HL-60 (cell line): ENCODE measurements around the gene TICAM2.

Experiments used
- CTCF ChIP-seq: IDR thresholded peaks from one replicate; pipeline ENCODE4 v1.5.1; 2011; ENCODE audit warnings: low read length, control low read depth, inconsistent platforms; ENCODE audit not compliant: insufficient read depth
- POLR2AphosphoS5 ChIP-seq: IDR thresholded peaks from 2 replicates; pipeline ENCODE4 v1.6.1; 2012; ENCODE audit warnings: low read depth
- REST ChIP-seq: IDR thresholded peaks from 2 replicates; pipeline ENCODE4 v1.6.1; 2012; ENCODE audit warnings: low read depth; ENCODE audit not compliant: insufficient replicate concordance

GRCh38 chr5:115553082-115553481 lies 49.2 kb downstream of the TICAM2 start:
- TF ChIP-seq CTCF, result no peak
- no peak for TF ChIP-seq POLR2AphosphoS5
- no peak for TF ChIP-seq REST
